Stimulated activated memory B cell treated with anti-CD40 and anti-IgM and Interleukin-4, amounts not matched to agents 10 μg/mL and 1 μg/mL and 100 μg/mL, for 72 hours (primary cell): ENCODE results near the gene PPP6R2.

Source experiments
- ATAC-seq: fragments of 150-1000 bp; cut with Tn5 transposase; 2 replicates; pipeline ENCODE4 v1.10.0; 2021
- H3K27ac Mint-ChIP-seq: one replicate; pipeline ENCODE4 v1.8.0; 2022; ENCODE audit warnings: mild to moderate bottlenecking, mixed read lengths
- H3K27me3 Mint-ChIP-seq: one replicate; pipeline ENCODE4 v1.8.0; 2022; ENCODE audit warnings: mixed read lengths
- H3K36me3 Mint-ChIP-seq: one replicate; pipeline ENCODE4 v1.8.0; 2022; ENCODE audit warnings: mixed read lengths
- H3K4me1 Mint-ChIP-seq: one replicate; pipeline ENCODE4 v1.8.0; 2022; ENCODE audit warnings: mixed read lengths
- H3K4me3 Mint-ChIP-seq: one replicate; pipeline ENCODE4 v1.8.0; 2022; ENCODE audit warnings: mild to moderate bottlenecking, moderate library complexity, mixed read lengths
- H3K9me3 Mint-ChIP-seq: one replicate; pipeline ENCODE4 v1.8.0; 2022; ENCODE audit warnings: mixed read lengths

Gene PPP6R2

GRCh38 chr22:50461979-50462540, 118.9 kb downstream of the PPP6R2 start:
- Mint-ChIP-seq H3K4me1 (peaks cover 22% of the 10 kb centered on the region), H3K27me3 (no peaks in the 10 kb centered on the region), H3K27ac (no peak overlapping the region), H3K4me3 (no peak overlapping the region), H3K36me3 (peaks cover 85% of the 10 kb centered on the region), H3K9me3 (no peaks in the 10 kb centered on the region)
- ATAC-seq = no peak

GRCh38 chr22:50463188-50463900, 120.2 kb downstream of the PPP6R2 start:
- Mint-ChIP-seq H3K9me3 (no peaks in the 10 kb centered on the region), H3K4me1 (peaks cover 25% of the 10 kb centered on the region), H3K4me3 (no peak overlapping the region), H3K27me3 (no peaks in the 10 kb centered on the region), H3K27ac (peak overlapping the region; percentile 30), H3K36me3 (peaks cover 80% of the 10 kb centered on the region)
- no peak for ATAC-seq

GRCh38 chr22:50464451-50464850, 121.3 kb downstream of the PPP6R2 start:
- H3K27me3 Mint-ChIP-seq = no peaks in the 10 kb centered on the region
- no peak overlapping the region for H3K4me3 Mint-ChIP-seq
- no peaks in the 10 kb centered on the region for H3K9me3 Mint-ChIP-seq
- H3K4me1 Mint-ChIP-seq = peaks cover 33% of the 10 kb centered on the region
- no peak overlapping the region for H3K27ac Mint-ChIP-seq
- peaks cover 74% of the 10 kb centered on the region for H3K36me3 Mint-ChIP-seq
- no peak for ATAC-seq

- Mint-ChIP-seq H3K27me3 (no peaks in the 10 kb centered on the region), H3K27ac (no peak overlapping the region), H3K9me3 (no peaks in the 10 kb centered on the region), H3K4me3 (no peak overlapping the region), H3K4me1 (peaks cover 42% of the 10 kb centered on the region), H3K36me3 (peaks cover 70% of the 10 kb centered on the region)
- no peak for ATAC-seq
These were observed 122.2 kb downstream of the PPP6R2 start for GRCh38 chr22:50465066-50465930.

GRCh38 chr22:50467341-50467740, 124.2 kb downstream of the PPP6R2 start:
- H3K4me1 Mint-ChIP-seq = peaks cover 62% of the 10 kb centered on the region

GRCh38 chr22:50467773-50468440, 124.8 kb downstream of the PPP6R2 start:
- no peak for ATAC-seq
- H3K4me1 Mint-ChIP-seq = peaks cover 68% of the 10 kb centered on the region
- peaks cover 52% of the 10 kb centered on the region for H3K36me3 Mint-ChIP-seq
- H3K27me3 Mint-ChIP-seq = no peaks in the 10 kb centered on the region
- H3K27ac Mint-ChIP-seq = peak overlapping the region; percentile 97
- H3K4me3 Mint-ChIP-seq = no peak overlapping the region
- H3K9me3 Mint-ChIP-seq = no peaks in the 10 kb centered on the region

More at GRCh38 chr22:50467341-50467740, 124.2 kb downstream of the PPP6R2 start:
- peaks cover 54% of the 10 kb centered on the region for H3K36me3 Mint-ChIP-seq
- no peaks in the 10 kb centered on the region for H3K27me3 Mint-ChIP-seq
- no peak for ATAC-seq
- H3K4me3 Mint-ChIP-seq = no peak overlapping the region
- H3K27ac Mint-ChIP-seq = peak overlapping the region; percentile 97
- H3K9me3 Mint-ChIP-seq = no peaks in the 10 kb centered on the region

- Mint-ChIP-seq H3K36me3 (peaks cover 50% of the 10 kb centered on the region), H3K27ac (peak overlapping the region; percentile 97), H3K4me1 (peaks cover 75% of the 10 kb centered on the region), H3K27me3 (no peaks in the 10 kb centered on the region), H3K9me3 (no peaks in the 10 kb centered on the region), H3K4me3 (peak overlapping the region; percentile 64)
- no peak for ATAC-seq
These were observed 125.5 kb downstream of the PPP6R2 start for GRCh38 chr22:50468626-50469025.

GRCh38 chr22:50469377-50470305, 126.5 kb downstream of the PPP6R2 start:
- Mint-ChIP-seq H3K9me3 (no peaks in the 10 kb centered on the region), H3K4me1 (peaks cover 75% of the 10 kb centered on the region), H3K4me3 (peak overlapping the region; percentile 64), H3K36me3 (peaks cover 40% of the 10 kb centered on the region), H3K27me3 (no peaks in the 10 kb centered on the region), H3K27ac (peak overlapping the region; percentile 97)
- peak; percentile 91 for ATAC-seq

- H3K9me3 Mint-ChIP-seq = no peaks in the 10 kb centered on the region
- peaks cover 32% of the 10 kb centered on the region for H3K36me3 Mint-ChIP-seq
- peak overlapping the region; percentile 97 for H3K27ac Mint-ChIP-seq
- H3K4me3 Mint-ChIP-seq = peak overlapping the region; percentile 64
- no peaks in the 10 kb centered on the region for H3K27me3 Mint-ChIP-seq
- peak; percentile 11 for ATAC-seq
- peaks cover 80% of the 10 kb centered on the region for H3K4me1 Mint-ChIP-seq
These were observed 127.4 kb downstream of the PPP6R2 start for GRCh38 chr22:50470491-50470890.

- no peaks in the 10 kb centered on the region for H3K9me3 Mint-ChIP-seq
- H3K36me3 Mint-ChIP-seq = peaks cover 24% of the 10 kb centered on the region
- peak overlapping the region; percentile 97 for H3K27ac Mint-ChIP-seq
- peaks cover 86% of the 10 kb centered on the region for H3K4me1 Mint-ChIP-seq
- H3K4me3 Mint-ChIP-seq = peak overlapping the region; percentile 64
- H3K27me3 Mint-ChIP-seq = no peaks in the 10 kb centered on the region
- no peak for ATAC-seq
These were observed 128.2 kb downstream of the PPP6R2 start for GRCh38 chr22:50471197-50471847.

GRCh38 chr22:50471962-50472361, 128.8 kb downstream of the PPP6R2 start:
- no peaks in the 10 kb centered on the region for H3K9me3 Mint-ChIP-seq
- H3K4me3 Mint-ChIP-seq = peak overlapping the region; percentile 16
- peak overlapping the region; percentile 97 for H3K27ac Mint-ChIP-seq
- no peaks in the 10 kb centered on the region for H3K27me3 Mint-ChIP-seq
- H3K36me3 Mint-ChIP-seq = peaks cover 17% of the 10 kb centered on the region
- ATAC-seq = no peak
- H3K4me1 Mint-ChIP-seq = peaks cover 79% of the 10 kb centered on the region

GRCh38 chr22:50473088-50473487, 130.0 kb downstream of the PPP6R2 start:
- Mint-ChIP-seq H3K4me3 (peak overlapping the region; percentile 93), H3K4me1 (peaks cover 75% of the 10 kb centered on the region), H3K36me3 (peaks cover 12% of the 10 kb centered on the region), H3K27ac (peak overlapping the region; percentile 97), H3K27me3 (no peaks in the 10 kb centered on the region), H3K9me3 (no peaks in the 10 kb centered on the region)
- no peak for ATAC-seq

- Mint-ChIP-seq H3K9me3 (no peaks in the 10 kb centered on the region), H3K36me3 (peaks cover 6% of the 10 kb centered on the region), H3K27ac (peak overlapping the region; percentile 97), H3K4me1 (peaks cover 66% of the 10 kb centered on the region), H3K4me3 (peak overlapping the region; percentile 93), H3K27me3 (no peaks in the 10 kb centered on the region)
- no peak for ATAC-seq
These were observed 130.9 kb downstream of the PPP6R2 start for GRCh38 chr22:50473855-50474671.
